Lower leg skin (tissue), 3 donors: Measurements from ENCODE around the gene UBASH3B.

Experiments
- CTCF ChIP-seq, 3 donors: fragments of 450-650 bp; IDR thresholded peaks; one replicate each; pipeline ENCODE4 v1.5.1; 2016; ENCODE audit warnings: antibody characterized with exemption in 3 of 3, mild to moderate bottlenecking in 3 of 3, moderate library complexity in 2 of 3
- POLR2A ChIP-seq, 2 donors: fragments of 450-650 bp; IDR thresholded peaks; one replicate each; pipeline ENCODE4 v1.6.1; 2016 to 2017; ENCODE audit warnings: antibody characterized with exemption in 2 of 2, mild to moderate bottlenecking in 1 of 2, moderate library complexity in 1 of 2

GRCh38 chr11:122812638-122813037, 157.1 kb downstream of the UBASH3B start:
- TF ChIP-seq POLR2A (IDR thresholded peaks at IDR 0.05) (no peak), CTCF (IDR thresholded peaks at IDR 0.05) (no peak)
